CD14-positive monocyte (primary cell): Measurements from ENCODE around the gene MERTK. TPM values are rescaled to one million over a fixed set of nuclear protein-coding genes. Genes with fewer than 3 reads are reported as not detected.

ENCODE experiments used
- DNase-seq, 3 donors: peaks; one replicate each; pipeline ENCODE4 v3.0.0-alpha.2; 2011 to 2022
- H2AFZ ChIP-seq: 2 replicates; pipeline ENCODE4 v1.6.0; 2012; ENCODE audit warnings: mild to moderate bottlenecking, low read depth, low read length, inconsistent platforms; ENCODE audit not compliant: insufficient read depth, poor library complexity, severe bottlenecking
- H3K27ac ChIP-seq, 2 donors: 1 replicate in 1 of 2; 2 replicates in 1 of 2; pipeline ENCODE4 v1.5.1; 2012 to 2013; ENCODE audit warnings: low read length in 2 of 2, control low read depth in 1 of 2, inconsistent platforms in 1 of 2, low read depth in 1 of 2, mild to moderate bottlenecking in 1 of 2
- H3K27me3 ChIP-seq, 2 donors: one replicate each; pipeline versions ENCODE4 v1.6.0 to v1.6.1; 2011 to 2013; ENCODE audit warnings: low read length in 2 of 2; ENCODE audit not compliant: control insufficient read depth in 2 of 2, insufficient read depth in 2 of 2
- H3K36me3 ChIP-seq, 2 donors: replicated peaks in 1 of 2; 1 replicate in 1 of 2; 2 replicates in 1 of 2; pipeline versions ENCODE4 v1.5.1 to v1.6.1; 2012 to 2013; ENCODE audit warnings: low read length in 2 of 2, control low read depth in 1 of 2, inconsistent platforms in 1 of 2, mild to moderate bottlenecking in 1 of 2; ENCODE audit not compliant: insufficient read depth in 2 of 2, control insufficient read depth in 1 of 2
- H3K4me1 ChIP-seq, 2 donors: 1 replicate in 1 of 2; 2 replicates in 1 of 2; pipeline versions ENCODE4 v1.5.1 to v1.6.1; 2012 to 2013; ENCODE audit warnings: low read length in 2 of 2, control low read depth in 1 of 2, inconsistent platforms in 1 of 2, mild to moderate bottlenecking in 1 of 2, moderate library complexity in 1 of 2; ENCODE audit not compliant: insufficient read depth in 2 of 2, control insufficient read depth in 1 of 2
- H3K4me2 ChIP-seq: replicated peaks from 2 replicates; pipeline ENCODE3; 2012; ENCODE audit warnings: low read length, moderate library complexity, mild to moderate bottlenecking; ENCODE audit not compliant: poor library complexity, severe bottlenecking; ENCODE audit errors: extremely low read depth
- H3K4me3 ChIP-seq, 3 experiments: fragments of 200-600 bp in 1 of 3; sonication (generic) in 1 of 3; replicated peaks in 1 of 3; 1 replicate in 2 of 3; 2 replicates in 1 of 3; pipeline ENCODE4 v1.5.1; 2011 to 2013; ENCODE audit warnings: low read length in 3 of 3, mild to moderate bottlenecking in 3 of 3, control low read depth in 2 of 3, low read depth in 2 of 3, inconsistent platforms in 1 of 3, moderate library complexity in 1 of 3
- H3K79me2 ChIP-seq: 2 replicates; pipeline ENCODE4 v1.6.0; 2012; ENCODE audit warnings: mild to moderate bottlenecking, control low read depth, inconsistent platforms, low read length, moderate library complexity; ENCODE audit not compliant: insufficient read depth
- H3K9ac ChIP-seq: 2 replicates; pipeline ENCODE4 v1.6.0; 2017; ENCODE audit warnings: low read length, mild to moderate bottlenecking; ENCODE audit not compliant: insufficient read depth, poor library complexity, severe bottlenecking
- H3K9me3 ChIP-seq, 2 donors: replicated peaks in 1 of 2; 1 replicate in 1 of 2; 2 replicates in 1 of 2; pipeline versions ENCODE4 v1.5.1 to v1.6.1; 2012 to 2013; ENCODE audit warnings: low read length in 2 of 2, control low read depth in 1 of 2; ENCODE audit not compliant: control insufficient read depth in 1 of 2, insufficient read depth in 1 of 2
- H4K20me1 ChIP-seq: 2 replicates; pipeline ENCODE4 v1.6.0; 2012; ENCODE audit warnings: mild to moderate bottlenecking, low read length, control low read depth, moderate library complexity; ENCODE audit not compliant: insufficient read depth
- H3K27ac Mint-ChIP-seq, 7 donors: one replicate each; pipeline ENCODE4 v1.8.0; 2020; ENCODE audit warnings: mild to moderate bottlenecking in 7 of 7, mixed read lengths in 7 of 7, moderate library complexity in 6 of 7, inconsistent platforms in 2 of 7
- H3K27me3 Mint-ChIP-seq, 3 donors: one replicate each; pipeline ENCODE4 v1.8.0; 2021 to 2022; ENCODE audit warnings: low read depth in 3 of 3, mild to moderate bottlenecking in 3 of 3, mixed read lengths in 3 of 3, moderate library complexity in 3 of 3, inconsistent platforms in 1 of 3
- H3K36me3 Mint-ChIP-seq, 2 donors: one replicate each; pipeline ENCODE4 v1.8.0; 2020; ENCODE audit warnings: mixed read lengths in 2 of 2, inconsistent platforms in 1 of 2, mild to moderate bottlenecking in 1 of 2
- H3K4me1 Mint-ChIP-seq: one replicate; pipeline ENCODE4 v1.8.0; 2020; ENCODE audit warnings: mild to moderate bottlenecking, mixed read lengths
- H3K4me3 Mint-ChIP-seq, 2 donors: one replicate each; pipeline ENCODE4 v1.8.0; 2020; ENCODE audit warnings: mild to moderate bottlenecking in 2 of 2, mixed read lengths in 2 of 2, moderate library complexity in 1 of 2
- H3K9me3 Mint-ChIP-seq, 7 donors: one replicate each; pipeline ENCODE4 v1.8.0; 2020 to 2022; ENCODE audit warnings: mixed read lengths in 7 of 7, mild to moderate bottlenecking in 6 of 7, moderate library complexity in 6 of 7, inconsistent platforms in 2 of 7
- WGBS: methylation state at CpG from one replicate; pipeline ENCODE4 v1.1.5; 2013; ENCODE audit warnings: missing lambda C conversion rate; ENCODE audit not compliant: insufficient coverage; 5-methylcytosine and 5-hydroxymethylcytosine counted together
- intact Hi-C, 2 donors: fragments of 100-400 bp; cut with micrococcal nuclease; formaldehyde crosslinking; loops; one replicate each; pipeline versions ENCODE4 v1.15.0 to v1.15.1; 2023
- polyA plus RNA-seq, 3 donors: library from polyadenylated mRNA; depleted of rRNA in 1 of 3; unstranded in 2 of 3; stranded (reverse) in 1 of 3; fragments of 300-500 nt in 2 of 3; fragments of >200 nt in 1 of 3; fragmentation: Illumina TruSeq in 2 of 3; gene quantifications; 1 replicate in 2 of 3; 2 replicates in 1 of 3; pipeline ENCODE4 v1.2.3, GENCODE V29; 2012 to 2021
- TF ChIP-seq, protein P1 (sequence below): fragments of 200-600 bp; IDR thresholded peaks from one replicate; pipeline ENCODE4 v1.8.0; 2022; ENCODE audit warnings: antibody characterized with exemption, mild to moderate bottlenecking

Gene MERTK
- polyA plus RNA-seq, 3 donors = 4.1 to 17.0 (median 4.2) TPM

DNA sequence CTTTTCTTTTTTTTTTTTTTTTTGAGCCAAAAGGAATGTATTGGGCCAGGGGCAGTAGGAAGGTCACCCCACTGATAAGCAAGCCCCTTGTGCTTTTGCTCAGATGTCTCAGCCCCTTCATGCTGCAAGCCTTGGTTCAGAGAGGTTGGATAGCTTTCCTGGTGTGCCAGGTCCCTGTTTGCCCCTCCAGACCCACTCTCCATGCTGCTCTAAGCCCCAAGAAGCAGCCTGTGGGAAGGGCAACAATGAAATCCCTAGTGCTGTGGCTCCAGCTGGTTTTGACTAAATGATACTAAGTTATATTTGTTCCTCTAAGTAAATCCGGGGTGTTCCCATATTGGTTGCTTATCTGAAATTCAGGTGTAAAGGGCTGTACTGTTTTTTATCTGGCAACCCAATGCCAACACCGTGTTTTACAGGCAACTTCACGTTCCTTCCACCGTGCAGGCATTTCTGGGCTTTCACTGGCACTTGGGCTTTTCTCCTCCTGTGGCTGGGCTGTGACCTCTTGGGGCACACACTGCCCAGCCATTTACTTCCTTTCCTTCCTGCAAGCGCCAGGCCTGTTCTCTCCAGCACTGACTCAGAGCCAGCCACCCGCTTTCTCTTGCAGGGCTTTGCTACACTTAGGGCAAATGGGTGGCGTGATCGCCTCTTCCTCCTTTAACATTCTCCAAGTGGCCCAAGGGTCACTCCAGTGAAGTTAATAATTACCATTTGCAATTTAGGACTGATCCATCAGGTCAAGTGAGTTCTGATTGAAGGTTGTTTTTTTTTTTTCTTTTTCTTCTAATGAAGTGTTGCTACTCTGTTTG, 21.6 kb downstream of the MERTK start:
- Histone ChIP-seq H3K27me3 (no peaks in the 10 kb centered on the region), H3K79me2 (no peaks in the 10 kb centered on the region), H3K9me3 (no peaks in the 10 kb centered on the region), H3K9ac (no peak overlapping the region), H3K4me2 (peak overlapping the region; percentile 24), H3K27ac (no peak overlapping the region), H4K20me1 (peaks cover 17% of the 10 kb centered on the region), H2AFZ (peak overlapping the region; percentile 6), H3K36me3 (no peaks in the 10 kb centered on the region), H3K4me1 (peaks cover 9 to 12% of the 10 kb centered on the region in 2 donors), H3K4me3 (no peak overlapping the region)
- Mint-ChIP-seq H3K27me3 (peaks cover 0 to 2% (median 1%) of the 10 kb centered on the region in 3 donors), H3K4me1 (peaks cover 22% of the 10 kb centered on the region), H3K9me3 (peaks cover 0 to 2% (median 0%) of the 10 kb centered on the region in 7 donors), H3K27ac (peak overlapping the region in 5 of 7 donors; percentile 26 to 71 (median 60)), H3K4me3 (peak overlapping the region in 1 of 2 donors; percentile 55), H3K36me3 (peaks cover 0 to 12% of the 10 kb centered on the region in 2 donors)
- peak; percentile 65 to 66 (median 66) for DNase-seq
- intact Hi-C loops = no loop called here
- 58% methylated on average over 3 of the region's 8 CpGs for WGBS
- TF ChIP-seq, protein P1, sequence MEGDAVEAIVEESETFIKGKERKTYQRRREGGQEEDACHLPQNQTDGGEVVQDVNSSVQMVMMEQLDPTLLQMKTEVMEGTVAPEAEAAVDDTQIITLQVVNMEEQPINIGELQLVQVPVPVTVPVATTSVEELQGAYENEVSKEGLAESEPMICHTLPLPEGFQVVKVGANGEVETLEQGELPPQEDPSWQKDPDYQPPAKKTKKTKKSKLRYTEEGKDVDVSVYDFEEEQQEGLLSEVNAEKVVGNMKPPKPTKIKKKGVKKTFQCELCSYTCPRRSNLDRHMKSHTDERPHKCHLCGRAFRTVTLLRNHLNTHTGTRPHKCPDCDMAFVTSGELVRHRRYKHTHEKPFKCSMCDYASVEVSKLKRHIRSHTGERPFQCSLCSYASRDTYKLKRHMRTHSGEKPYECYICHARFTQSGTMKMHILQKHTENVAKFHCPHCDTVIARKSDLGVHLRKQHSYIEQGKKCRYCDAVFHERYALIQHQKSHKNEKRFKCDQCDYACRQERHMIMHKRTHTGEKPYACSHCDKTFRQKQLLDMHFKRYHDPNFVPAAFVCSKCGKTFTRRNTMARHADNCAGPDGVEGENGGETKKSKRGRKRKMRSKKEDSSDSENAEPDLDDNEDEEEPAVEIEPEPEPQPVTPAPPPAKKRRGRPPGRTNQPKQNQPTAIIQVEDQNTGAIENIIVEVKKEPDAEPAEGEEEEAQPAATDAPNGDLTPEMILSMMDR = no peak

GRCh38 chr2:111923276-111923804, 24.9 kb downstream of the MERTK start:
- Histone ChIP-seq H3K9ac (no peak overlapping the region), H3K79me2 (no peaks in the 10 kb centered on the region), H3K4me1 (peaks cover 9 to 12% of the 10 kb centered on the region in 2 donors), H3K4me3 (no peak overlapping the region), H2AFZ (no peak overlapping the region), H3K27ac (no peak overlapping the region), H3K36me3 (no peaks in the 10 kb centered on the region), H3K4me2 (no peak overlapping the region), H3K9me3 (no peaks in the 10 kb centered on the region), H4K20me1 (peaks cover 8% of the 10 kb centered on the region), H3K27me3 (no peaks in the 10 kb centered on the region)
- Mint-ChIP-seq H3K27ac (no peak overlapping the region), H3K4me1 (peaks cover 18% of the 10 kb centered on the region), H3K27me3 (peaks cover 0 to 2% (median 1%) of the 10 kb centered on the region in 3 donors), H3K36me3 (peaks cover 0 to 2% of the 10 kb centered on the region in 2 donors), H3K4me3 (no peak overlapping the region), H3K9me3 (peaks cover 0 to 2% (median 0%) of the 10 kb centered on the region in 7 donors)
- DNase-seq = no peak
- WGBS = 100% methylated on average over 2 of the region's 4 CpGs
- intact Hi-C loops = no loop called here
- TF ChIP-seq, protein P1 = no peak
